Right atrium auricular region (tissue), 2 donors: ENCODE measurements around the gene IKZF1. TPM values are rescaled to one million over a fixed set of nuclear protein-coding genes. Genes with fewer than 3 reads are reported as not detected.
"Not testable (repeated sequence)": the region's sequence is repeated elsewhere in the genome, so short reads cannot be mapped to it uniquely, and the experiment has no call there.

Experiments used
- DNase-seq: peaks from one replicate; pipeline ENCODE4 v3.0.0-alpha.2; 2019; ENCODE audit warnings: low spot score
- H3K27ac ChIP-seq, 2 donors: fragments of 200-600 bp; sonication (generic); 1 replicate in 1 of 2; 2 replicates in 1 of 2; pipeline ENCODE4 v1.5.1; 2016 to 2019
- H3K27me3 ChIP-seq, 2 donors: fragments of 200-600 bp; sonication (generic); one replicate each; pipeline versions ENCODE4 v1.5.1 to v1.6.0; 2017 to 2019
- H3K36me3 ChIP-seq: fragments of 200-600 bp; sonication (generic); one replicate; pipeline ENCODE4 v1.5.1; 2016
- H3K4me1 ChIP-seq, 2 donors: fragments of 200-600 bp; sonication (generic); one replicate each; pipeline versions ENCODE4 v1.5.1 to v1.6.0; 2017 to 2019
- H3K4me3 ChIP-seq, 2 donors: fragments of 200-600 bp; sonication (generic); 1 replicate in 1 of 2; 2 replicates in 1 of 2; pipeline ENCODE4 v1.5.1; 2017 to 2019; ENCODE audit warnings: mild to moderate bottlenecking in 1 of 2, moderate library complexity in 1 of 2
- H3K9me3 ChIP-seq, 2 donors: fragments of 200-600 bp; sonication (generic); one replicate each; pipeline ENCODE4 v1.5.1; 2019
- total RNA-seq, 2 donors: library from RNA; depleted of rRNA; stranded (reverse); fragments of >200 nt; gene quantifications; one replicate each; pipeline ENCODE4 v1.1.0, GENCODE V29; 2016
- TF ChIP-seq, protein P1 (sequence below), 2 donors: fragments of 200-600 bp; sonication (generic); IDR thresholded peaks; one replicate each; pipeline ENCODE4 v1.5.1; 2019; ENCODE audit warnings: antibody characterized with exemption in 2 of 2

Gene IKZF1
- total RNA-seq, 2 donors from 2014 or later: 1.7 to 9.7 TPM

DNA sequence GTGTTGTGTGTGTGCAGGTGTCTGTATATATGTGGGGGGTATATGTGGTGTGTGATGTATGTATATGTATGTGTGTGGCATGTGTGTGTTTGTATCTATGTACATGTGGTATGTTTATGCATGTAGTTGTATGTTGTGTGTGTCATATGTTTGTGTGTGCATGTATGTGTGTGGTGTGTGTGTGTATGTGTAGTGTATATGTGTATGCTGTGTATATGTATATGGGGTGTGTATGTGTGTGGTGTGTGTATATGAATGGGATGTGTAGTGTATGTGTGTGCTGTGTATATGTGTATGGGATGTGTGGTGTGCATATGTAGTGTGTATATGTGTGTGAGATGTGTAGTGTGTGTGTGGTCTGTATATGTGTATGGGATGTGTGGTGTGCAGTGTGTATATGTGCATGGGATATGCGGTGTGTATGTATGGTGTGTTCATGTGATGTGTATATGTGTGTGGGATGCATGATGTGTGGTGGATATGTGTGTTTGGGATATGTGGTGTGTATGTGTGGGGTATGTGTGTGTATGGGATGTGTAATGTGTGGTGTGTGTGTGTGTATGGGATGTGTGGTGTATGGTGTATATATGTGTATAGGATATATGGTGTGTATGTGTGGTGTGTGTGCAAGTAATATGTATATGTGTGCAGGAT is 30.0 kb downstream of the IKZF1 start:
- H3K4me1 ChIP-seq: no peaks in the 10 kb centered on the region
- no peak overlapping the region for H3K4me3 ChIP-seq
- no peaks in the 10 kb centered on the region for H3K9me3 ChIP-seq
- H3K27ac ChIP-seq: no peak overlapping the region
- H3K36me3 ChIP-seq: no peaks in the 10 kb centered on the region
- H3K27me3 ChIP-seq: no peaks in the 10 kb centered on the region
- DNase-seq: no peak
- TF ChIP-seq, protein P1, sequence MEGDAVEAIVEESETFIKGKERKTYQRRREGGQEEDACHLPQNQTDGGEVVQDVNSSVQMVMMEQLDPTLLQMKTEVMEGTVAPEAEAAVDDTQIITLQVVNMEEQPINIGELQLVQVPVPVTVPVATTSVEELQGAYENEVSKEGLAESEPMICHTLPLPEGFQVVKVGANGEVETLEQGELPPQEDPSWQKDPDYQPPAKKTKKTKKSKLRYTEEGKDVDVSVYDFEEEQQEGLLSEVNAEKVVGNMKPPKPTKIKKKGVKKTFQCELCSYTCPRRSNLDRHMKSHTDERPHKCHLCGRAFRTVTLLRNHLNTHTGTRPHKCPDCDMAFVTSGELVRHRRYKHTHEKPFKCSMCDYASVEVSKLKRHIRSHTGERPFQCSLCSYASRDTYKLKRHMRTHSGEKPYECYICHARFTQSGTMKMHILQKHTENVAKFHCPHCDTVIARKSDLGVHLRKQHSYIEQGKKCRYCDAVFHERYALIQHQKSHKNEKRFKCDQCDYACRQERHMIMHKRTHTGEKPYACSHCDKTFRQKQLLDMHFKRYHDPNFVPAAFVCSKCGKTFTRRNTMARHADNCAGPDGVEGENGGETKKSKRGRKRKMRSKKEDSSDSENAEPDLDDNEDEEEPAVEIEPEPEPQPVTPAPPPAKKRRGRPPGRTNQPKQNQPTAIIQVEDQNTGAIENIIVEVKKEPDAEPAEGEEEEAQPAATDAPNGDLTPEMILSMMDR (IDR thresholded peaks at IDR 0.05): no peak

- TF ChIP-seq, protein P1 (IDR thresholded peaks at IDR 0.05): no peak
- Histone ChIP-seq H3K36me3 (no peaks in the 10 kb centered on the region), H3K4me1 (no peaks in the 10 kb centered on the region), H3K9me3 (no peaks in the 10 kb centered on the region), H3K27ac (no peak overlapping the region), H3K27me3 (no peaks in the 10 kb centered on the region), H3K4me3 (no peak overlapping the region)
- no peak for DNase-seq
Measured at GRCh38 chr7:50335230-50335794, 30.8 kb downstream of the IKZF1 start.

DNA sequence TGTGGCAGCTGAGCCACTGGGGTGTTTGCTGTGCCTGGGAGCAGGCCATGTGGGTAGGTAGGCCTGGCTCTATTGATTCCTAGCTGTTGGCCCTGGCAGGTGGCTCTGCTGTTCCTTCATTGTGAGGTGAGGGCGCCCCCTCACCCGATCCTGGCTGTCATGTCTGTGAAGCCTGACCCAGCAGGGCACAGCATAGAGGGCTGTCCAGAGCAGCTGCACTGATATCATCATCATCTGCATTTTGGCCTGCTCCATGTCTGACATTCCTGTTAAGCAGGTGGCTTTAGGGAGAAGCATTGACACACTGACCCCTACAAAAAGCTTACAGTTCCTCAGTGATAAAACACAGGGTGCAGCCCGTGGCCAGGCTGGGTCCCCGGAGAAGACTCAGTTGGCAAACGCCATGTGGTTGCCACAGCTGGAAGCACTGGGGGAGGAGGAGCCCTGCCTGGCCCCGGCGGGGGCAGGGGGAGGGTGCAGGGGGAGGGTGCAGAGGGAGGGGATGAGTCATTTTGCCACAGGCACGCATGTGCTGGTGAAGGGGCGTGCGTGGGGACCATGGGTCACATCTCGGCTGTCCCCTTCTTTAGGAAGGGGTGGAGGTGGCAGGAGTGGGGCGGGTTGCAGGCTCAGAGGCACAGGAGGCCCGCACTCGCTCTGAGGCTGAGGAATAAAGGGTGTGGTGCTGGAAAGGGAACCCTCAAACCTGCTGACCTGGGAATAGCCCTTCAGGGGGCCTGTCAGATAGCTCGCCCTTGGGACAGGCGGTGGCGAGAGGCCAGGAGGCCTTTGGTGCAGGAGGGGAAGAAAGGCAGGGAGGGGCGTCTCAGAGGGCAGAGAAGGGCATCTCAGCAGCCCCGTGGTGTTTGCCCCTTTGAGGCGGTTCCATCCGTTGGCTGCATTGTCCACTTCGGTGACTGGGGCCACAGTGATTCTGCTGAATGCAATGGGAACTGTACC is 31.6 kb downstream of the IKZF1 start:
- no peaks in the 10 kb centered on the region for H3K9me3 ChIP-seq
- H3K36me3 ChIP-seq: no peaks in the 10 kb centered on the region
- TF ChIP-seq, protein P1 (IDR thresholded peaks at IDR 0.05): no peak
- H3K4me3 ChIP-seq: no peak overlapping the region
- no peaks in the 10 kb centered on the region for H3K4me1 ChIP-seq
- H3K27ac ChIP-seq: no peak overlapping the region
- DNase-seq: no peak
- H3K27me3 ChIP-seq: no peaks in the 10 kb centered on the region

- Histone ChIP-seq H3K36me3 (no peaks in the 10 kb centered on the region), H3K27ac (no peak overlapping the region), H3K4me3 (no peak overlapping the region), H3K9me3 (no peaks in the 10 kb centered on the region), H3K27me3 (no peaks in the 10 kb centered on the region), H3K4me1 (no peaks in the 10 kb centered on the region)
- TF ChIP-seq, protein P1 (IDR thresholded peaks at IDR 0.05): no peak
- no peak for DNase-seq
Measured at GRCh38 chr7:50336894-50337703, 32.6 kb downstream of the IKZF1 start.

- not testable (repeated sequence) for H3K4me3 ChIP-seq, H3K27ac ChIP-seq, H3K9me3 ChIP-seq, H3K27me3 ChIP-seq, H3K4me1 ChIP-seq, H3K36me3 ChIP-seq, DNase-seq
Measured at GRCh38 chr7:50339472-50339871, 35.0 kb downstream of the IKZF1 start.
